Measurements from ENCODE around the gene DIAPH2.

The DIAPH2 gene

GRCh38 chrX:97260679-97261078 is 576.0 kb downstream of the DIAPH2 start:
- CTCF ChIA-PET, result interaction anchor here (0.7 kb wide), 1 partner anchor 424 kb away, joined by 3 read pairs; no protein-coding TSS in a partner anchor
- no peak for DNase-seq (ENCODE audit: extremely low spot score)
- POLR2A ChIA-PET, result no interaction called here
- TF ChIP-seq FOXA1 (IDR thresholded peaks at IDR 0.05), result no peak
- TF ChIP-seq ELF4 (IDR thresholded peaks at IDR 0.05), result no peak
- TF ChIP-seq NFRKB (IDR thresholded peaks at IDR 0.05), result no peak
- TF ChIP-seq BHLHE40 (IDR thresholded peaks at IDR 0.05; ENCODE audit: borderline replicate concordance), result no peak
- TF ChIP-seq LEF1 (IDR thresholded peaks at IDR 0.05; ENCODE audit: borderline replicate concordance), result no peak
- TF ChIP-seq ARNT (IDR thresholded peaks at IDR 0.05), result no peak
- TF ChIP-seq PKNOX1 (IDR thresholded peaks at IDR 0.05), result no peak
- TF ChIP-seq ZNF384 (IDR thresholded peaks at IDR 0.05), result no peak
- TF ChIP-seq SP1 (IDR thresholded peaks at IDR 0.05), result no peak

GRCh38 chrX:97266406-97267121 is 581.9 kb downstream of the DIAPH2 start:
- TF ChIP-seq CTBP1 (IDR thresholded peaks at IDR 0.05; ENCODE audit: borderline replicate concordance) (no peak), TARDBP (IDR thresholded peaks at IDR 0.05) (no peak), FOXK2 (IDR thresholded peaks at IDR 0.05) (no peak), FOXA1 (IDR thresholded peaks at IDR 0.05) (no peak), SUZ12 (IDR thresholded peaks at IDR 0.05) (no peak), BHLHE40 (IDR thresholded peaks at IDR 0.05; ENCODE audit: borderline replicate concordance) (no peak), ARNT (IDR thresholded peaks at IDR 0.05) (no peak), LEF1 (IDR thresholded peaks at IDR 0.05; ENCODE audit: borderline replicate concordance) (no peak), SP1 (IDR thresholded peaks at IDR 0.05) (no peak), NFRKB (IDR thresholded peaks at IDR 0.05) (no peak), PKNOX1 (IDR thresholded peaks at IDR 0.05) (no peak), HDGF (IDR thresholded peaks at IDR 0.05; ENCODE audit: borderline replicate concordance) (no peak), FOXM1 (IDR thresholded peaks at IDR 0.05; ENCODE audit: borderline replicate concordance) (no peak), ELF4 (IDR thresholded peaks at IDR 0.05) (no peak)

GRCh38 chrX:97267396-97268181 is 582.9 kb downstream of the DIAPH2 start:
- no peak for DNase-seq (ENCODE audit: extremely low spot score)
- ChIA-PET CTCF (no interaction called here), POLR2A (no interaction called here)
- TF ChIP-seq ARNT (IDR thresholded peaks at IDR 0.05) (no peak), NFRKB (IDR thresholded peaks at IDR 0.05) (no peak), ELF4 (IDR thresholded peaks at IDR 0.05) (no peak), TARDBP (IDR thresholded peaks at IDR 0.05) (no peak), HDGF (IDR thresholded peaks at IDR 0.05; ENCODE audit: borderline replicate concordance) (no peak), LEF1 (IDR thresholded peaks at IDR 0.05; ENCODE audit: borderline replicate concordance) (no peak), CTBP1 (IDR thresholded peaks at IDR 0.05; ENCODE audit: borderline replicate concordance) (no peak)

More at GRCh38 chrX:97266406-97267121, 581.9 kb downstream of the DIAPH2 start:
- POLR2A ChIA-PET, result no interaction called here
- CTCF ChIA-PET, result no interaction called here
- DNase-seq (ENCODE audit: extremely low spot score), result no peak

GRCh38 chrX:97268182-97268680 is 583.6 kb downstream of the DIAPH2 start:
- POLR2A ChIA-PET, result no interaction called here
- CTCF ChIA-PET, result interaction anchor here (0.5 kb wide), 1 partner anchor 498 kb away, joined by 6 read pairs; no protein-coding TSS in a partner anchor
- no peak for DNase-seq (ENCODE audit: extremely low spot score)
- TF ChIP-seq TARDBP (IDR thresholded peaks at IDR 0.05), result no peak
- TF ChIP-seq ELF4 (IDR thresholded peaks at IDR 0.05), result no peak
- TF ChIP-seq PKNOX1 (IDR thresholded peaks at IDR 0.05), result no peak
- no peak for TF ChIP-seq SUZ12 (IDR thresholded peaks at IDR 0.05)
- no peak for TF ChIP-seq FOXK2 (IDR thresholded peaks at IDR 0.05)
- no peak for TF ChIP-seq ZNF384 (IDR thresholded peaks at IDR 0.05)

GRCh38 chrX:97284531-97284930 is 599.9 kb downstream of the DIAPH2 start:
- ChIA-PET POLR2A (no interaction called here), CTCF (no interaction called here)
- DNase-seq (ENCODE audit: extremely low spot score), result no peak
- TF ChIP-seq ZNF384 (IDR thresholded peaks at IDR 0.05) (no peak), L3MBTL2 (conservative IDR thresholded peaks at IDR 0.05) (no peak), BHLHE40 (IDR thresholded peaks at IDR 0.05; ENCODE audit: borderline replicate concordance) (no peak)

GRCh38 chrX:97290199-97290598 is 605.6 kb downstream of the DIAPH2 start:
- TF ChIP-seq PKNOX1 (IDR thresholded peaks at IDR 0.05) (no peak), ZNF384 (IDR thresholded peaks at IDR 0.05) (no peak), HDGF (IDR thresholded peaks at IDR 0.05; ENCODE audit: borderline replicate concordance) (no peak), BHLHE40 (IDR thresholded peaks at IDR 0.05; ENCODE audit: borderline replicate concordance) (no peak), L3MBTL2 (conservative IDR thresholded peaks at IDR 0.05) (no peak), SP1 (IDR thresholded peaks at IDR 0.05) (no peak), NFRKB (IDR thresholded peaks at IDR 0.05) (no peak), TARDBP (IDR thresholded peaks at IDR 0.05) (no peak), FOXK2 (IDR thresholded peaks at IDR 0.05) (no peak), FOXA1 (IDR thresholded peaks at IDR 0.05) (no peak), LEF1 (IDR thresholded peaks at IDR 0.05; ENCODE audit: borderline replicate concordance) (no peak), ARNT (IDR thresholded peaks at IDR 0.05) (no peak), ELF4 (IDR thresholded peaks at IDR 0.05) (no peak), FOXM1 (IDR thresholded peaks at IDR 0.05; ENCODE audit: borderline replicate concordance) (no peak), CTBP1 (IDR thresholded peaks at IDR 0.05; ENCODE audit: borderline replicate concordance) (no peak), SUZ12 (IDR thresholded peaks at IDR 0.05) (no peak)
- POLR2A ChIA-PET, result no interaction called here

More at GRCh38 chrX:97290199-97290598, 605.6 kb downstream of the DIAPH2 start:
- CTCF ChIA-PET, result no interaction called here
- DNase-seq (ENCODE audit: extremely low spot score), result no peak
